HEK293 (cell line): ENCODE data around the gene MTCP1.

ENCODE experiments used
- CTCF ChIA-PET: fragments of 350-600 bp; formaldehyde crosslinking; extraction: SDS; loops from one replicate; lab custom pipeline; 2021; ENCODE audit warnings: antibody characterized with exemption; lab: Yijun Ruan, JAX
- POLR2A ChIA-PET: fragments of 300-600 bp; formaldehyde crosslinking; extraction: SDS; loops from one replicate; lab custom pipeline; 2020; ENCODE audit warnings: antibody characterized with exemption, inconsistent platforms; lab: Yijun Ruan, JAX
- H3K27ac ChIP-seq: fragments of 200-500 bp; sonication (Bioruptor generic); 2 replicates; pipeline ENCODE4 v1.5.1; 2014; ENCODE audit warnings: low read depth, low read length, control low read depth, inconsistent platforms; ENCODE audit errors: extremely low read depth
- H3K36me3 ChIP-seq, 2 experiments: fragments of 200-500 bp in 1 of 2; sonication (Bioruptor generic) in 1 of 2; 1 replicate in 1 of 2; 2 replicates in 1 of 2; pipeline ENCODE4 v1.5.1; 2014 to 2017; ENCODE audit warnings: inconsistent platforms in 2 of 2, low read length in 2 of 2; ENCODE audit not compliant: control insufficient read depth in 2 of 2, insufficient read depth in 1 of 2
- H3K4me1 ChIP-seq: fragments of 200-500 bp; sonication (Bioruptor generic); 2 replicates; pipeline ENCODE4 v1.5.1; 2014; ENCODE audit warnings: mild to moderate bottlenecking, low read length, inconsistent platforms; ENCODE audit not compliant: control insufficient read depth, insufficient read depth
- H3K4me3 ChIP-seq: 2 replicates; pipeline ENCODE4 v1.5.1; 2011; ENCODE audit warnings: low read depth, mild to moderate bottlenecking, control low read depth, low read length, moderate library complexity
- H3K9me3 ChIP-seq: fragments of 200-500 bp; sonication (Bioruptor generic); 2 replicates; pipeline ENCODE4 v1.5.1; 2014; ENCODE audit warnings: low read depth, low read length, inconsistent platforms; ENCODE audit not compliant: control insufficient read depth, insufficient read depth
- GLI2 ChIP-seq: fragments of 450-650 bp; formaldehyde crosslinking; IDR thresholded peaks from 2 replicates; pipeline ENCODE4; 2017; ENCODE audit warnings: missing biosample characterization, missing genetic modification characterization, low read depth, borderline replicate concordance
- KLF7 ChIP-seq: fragments of 450-650 bp; formaldehyde crosslinking; IDR thresholded peaks from 2 replicates; pipeline ENCODE4 v1.5.1; 2016; ENCODE audit warnings: missing biosample characterization, missing genetic modification characterization, borderline replicate concordance
- YY2 ChIP-seq: fragments of 450-650 bp; formaldehyde crosslinking; IDR thresholded peaks from 2 replicates; pipeline ENCODE4 v1.5.1; 2016; ENCODE audit warnings: missing biosample characterization, missing genetic modification characterization
- ZFP3 ChIP-seq: fragments of 450-650 bp; formaldehyde crosslinking; IDR thresholded peaks from 2 replicates; pipeline ENCODE4 v1.5.1; 2016; ENCODE audit warnings: low read depth, missing biosample characterization, missing genetic modification characterization
- ZFP41 ChIP-seq: fragments of 450-650 bp; formaldehyde crosslinking; IDR thresholded peaks from 2 replicates; pipeline ENCODE4 v1.5.1; 2016; ENCODE audit warnings: missing biosample characterization, missing genetic modification characterization, borderline replicate concordance
- ZNF112 ChIP-seq: fragments of 450-650 bp; formaldehyde crosslinking; IDR thresholded peaks from 2 replicates; pipeline ENCODE4 v1.5.0; 2017; ENCODE audit warnings: missing biosample characterization, missing genetic modification characterization
- ZNF146 ChIP-seq: fragments of 450-650 bp; formaldehyde crosslinking; IDR thresholded peaks from 2 replicates; pipeline ENCODE4 v1.5.1; 2016; ENCODE audit warnings: missing biosample characterization, missing genetic modification characterization
- ZNF510 ChIP-seq: fragments of 450-650 bp; formaldehyde crosslinking; IDR thresholded peaks from 2 replicates; pipeline ENCODE4 v1.5.1; 2018; ENCODE audit warnings: mild to moderate bottlenecking, missing genetic modification characterization, missing biosample characterization; ENCODE audit not compliant: insufficient replicate concordance
- ZNF560 ChIP-seq: fragments of 450-650 bp; formaldehyde crosslinking; IDR thresholded peaks from 2 replicates; pipeline ENCODE4 v1.5.1; 2017; ENCODE audit warnings: missing biosample characterization, missing genetic modification characterization, borderline replicate concordance
- ZNF585B ChIP-seq: fragments of 450-650 bp; formaldehyde crosslinking; IDR thresholded peaks from 2 replicates; pipeline ENCODE4 v1.5.1; 2016; ENCODE audit warnings: missing biosample characterization, missing genetic modification characterization
- ZNF621 ChIP-seq: fragments of 450-650 bp; formaldehyde crosslinking; IDR thresholded peaks from 2 replicates; pipeline ENCODE4 v1.5.1; 2017; ENCODE audit warnings: missing biosample characterization, missing genetic modification characterization
- ZNF623 ChIP-seq: fragments of 450-650 bp; formaldehyde crosslinking; IDR thresholded peaks from 2 replicates; pipeline ENCODE4 v1.5.1; 2016; ENCODE audit warnings: missing biosample characterization, missing genetic modification characterization
- ZNF670 ChIP-seq: fragments of 450-650 bp; formaldehyde crosslinking; IDR thresholded peaks from 2 replicates; pipeline ENCODE4 v1.5.1; 2016; ENCODE audit warnings: missing biosample characterization, missing genetic modification characterization, low read depth
- ZSCAN30 ChIP-seq: fragments of 450-650 bp; IDR thresholded peaks from 2 replicates; pipeline ENCODE4 v1.5.1; 2018; ENCODE audit warnings: missing biosample characterization, mild to moderate bottlenecking, missing genetic modification characterization, moderate library complexity
- TF ChIP-seq, protein P1 (sequence below): fragments of 450-650 bp; formaldehyde crosslinking; IDR thresholded peaks from 2 replicates; pipeline ENCODE4 v1.5.1; 2016; ENCODE audit warnings: missing biosample characterization, missing genetic modification characterization
- TF ChIP-seq, protein P2 (sequence below): fragments of 450-650 bp; formaldehyde crosslinking; IDR thresholded peaks from 2 replicates; pipeline ENCODE4 v1.5.1; 2016; ENCODE audit warnings: missing biosample characterization, missing genetic modification characterization
- TF ChIP-seq, protein P3 (sequence below): fragments of 450-650 bp; formaldehyde crosslinking; IDR thresholded peaks from 2 replicates; pipeline ENCODE4 v1.5.1; 2017; ENCODE audit warnings: missing biosample characterization, missing genetic modification characterization
- TF ChIP-seq, protein P4 (sequence below): fragments of 450-650 bp; formaldehyde crosslinking; IDR thresholded peaks from 2 replicates; pipeline ENCODE4 v1.5.1; 2016; ENCODE audit warnings: missing biosample characterization, missing genetic modification characterization
- TF ChIP-seq, protein P5 (sequence below): fragments of 450-650 bp; formaldehyde crosslinking; IDR thresholded peaks from 2 replicates; pipeline ENCODE4 v1.5.1; 2016; ENCODE audit warnings: missing biosample characterization, missing genetic modification characterization

The MTCP1 gene

DNA sequence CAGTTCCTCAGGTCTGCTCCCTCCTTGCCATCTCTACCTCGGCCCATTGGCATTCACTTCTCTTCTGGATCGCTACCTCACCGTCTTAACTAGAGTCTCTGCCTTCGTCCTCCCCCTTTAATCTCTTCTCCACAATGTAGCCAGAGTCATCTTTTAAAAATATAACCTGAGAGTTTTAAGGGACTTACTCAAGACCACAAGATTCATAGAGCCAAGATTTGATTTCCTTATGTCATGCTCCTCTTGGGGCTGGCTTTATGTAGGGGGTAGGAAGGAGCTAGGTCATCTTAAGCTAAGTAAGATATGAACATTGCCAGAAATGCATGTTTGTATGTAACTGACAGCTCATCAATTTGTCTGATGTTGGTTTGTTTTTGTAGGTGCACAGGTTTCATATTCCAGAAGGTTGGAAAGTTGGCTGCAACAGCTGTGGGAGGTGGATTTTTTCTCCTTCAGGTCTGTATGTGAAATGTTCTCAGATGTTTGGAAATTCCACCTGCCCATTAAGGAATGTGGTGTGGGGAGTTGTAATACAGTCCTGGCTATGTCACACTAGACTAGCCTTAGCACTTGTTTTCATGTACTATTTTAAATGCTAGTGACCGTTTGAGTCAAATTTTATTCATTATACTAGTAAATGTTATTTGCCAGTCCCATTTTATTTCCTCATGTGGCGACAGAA is 24.7 kb downstream of the MTCP1 start:
- no peaks in the 10 kb centered on the region for H3K9me3 ChIP-seq
- TF ChIP-seq, protein P1, sequence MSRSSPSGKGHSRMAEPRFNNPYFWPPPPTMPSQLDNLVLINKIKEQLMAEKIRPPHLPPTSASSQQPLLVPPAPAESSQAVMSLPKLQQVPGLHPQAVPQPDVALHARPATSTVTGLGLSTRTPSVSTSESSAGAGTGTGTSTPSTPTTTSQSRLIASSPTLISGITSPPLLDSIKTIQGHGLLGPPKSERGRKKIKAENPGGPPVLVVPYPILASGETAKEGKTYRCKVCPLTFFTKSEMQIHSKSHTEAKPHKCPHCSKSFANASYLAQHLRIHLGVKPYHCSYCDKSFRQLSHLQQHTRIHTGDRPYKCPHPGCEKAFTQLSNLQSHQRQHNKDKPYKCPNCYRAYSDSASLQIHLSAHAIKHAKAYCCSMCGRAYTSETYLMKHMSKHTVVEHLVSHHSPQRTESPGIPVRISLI (tag by site-specific recombination): no peak
- TF ChIP-seq ZNF670 (no peak), YY2 (tag by site-specific recombination) (no peak), ZNF112 (no peak)
- TF ChIP-seq, protein P2, sequence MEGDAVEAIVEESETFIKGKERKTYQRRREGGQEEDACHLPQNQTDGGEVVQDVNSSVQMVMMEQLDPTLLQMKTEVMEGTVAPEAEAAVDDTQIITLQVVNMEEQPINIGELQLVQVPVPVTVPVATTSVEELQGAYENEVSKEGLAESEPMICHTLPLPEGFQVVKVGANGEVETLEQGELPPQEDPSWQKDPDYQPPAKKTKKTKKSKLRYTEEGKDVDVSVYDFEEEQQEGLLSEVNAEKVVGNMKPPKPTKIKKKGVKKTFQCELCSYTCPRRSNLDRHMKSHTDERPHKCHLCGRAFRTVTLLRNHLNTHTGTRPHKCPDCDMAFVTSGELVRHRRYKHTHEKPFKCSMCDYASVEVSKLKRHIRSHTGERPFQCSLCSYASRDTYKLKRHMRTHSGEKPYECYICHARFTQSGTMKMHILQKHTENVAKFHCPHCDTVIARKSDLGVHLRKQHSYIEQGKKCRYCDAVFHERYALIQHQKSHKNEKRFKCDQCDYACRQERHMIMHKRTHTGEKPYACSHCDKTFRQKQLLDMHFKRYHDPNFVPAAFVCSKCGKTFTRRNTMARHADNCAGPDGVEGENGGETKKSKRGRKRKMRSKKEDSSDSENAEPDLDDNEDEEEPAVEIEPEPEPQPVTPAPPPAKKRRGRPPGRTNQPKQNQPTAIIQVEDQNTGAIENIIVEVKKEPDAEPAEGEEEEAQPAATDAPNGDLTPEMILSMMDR (tag by site-specific recombination): no peak
- H3K4me1 ChIP-seq: no peaks in the 10 kb centered on the region
- H3K4me3 ChIP-seq: no peak overlapping the region
- ChIA-PET POLR2A (no interaction called here), CTCF (interaction anchor here (0.8 to 1.6 kb wide), 4 partner anchors 10 to 101 kb away, joined by 3 to 5 read pairs (median 5); no protein-coding TSS in a partner anchor)
- H3K27ac ChIP-seq: no peak overlapping the region
- peaks cover 0 to 3% of the 10 kb centered on the region in 2 experiments; a peak in 1 of 3 replicates for H3K36me3 ChIP-seq

DNA sequence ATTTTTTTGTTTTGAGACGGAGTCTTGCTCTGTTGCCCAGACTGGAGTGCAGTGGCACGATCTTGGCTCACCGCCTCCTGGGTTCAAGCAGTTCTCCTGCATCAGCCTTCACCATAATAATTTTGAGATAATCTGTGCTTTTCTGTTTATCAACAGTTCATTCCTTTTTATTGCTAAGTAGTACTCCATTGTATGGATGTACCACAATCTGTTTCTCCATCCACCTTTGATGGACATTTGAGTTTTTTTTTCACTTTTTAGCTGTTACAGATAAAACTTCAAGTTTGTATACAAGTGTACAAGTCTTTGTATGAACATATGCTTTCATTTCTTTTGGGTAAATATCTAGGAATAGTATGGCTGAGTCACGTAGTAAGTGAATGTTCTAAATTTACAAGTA is 35.2 kb downstream of the MTCP1 start:
- H3K27ac ChIP-seq: no peak overlapping the region
- no peak overlapping the region for H3K4me3 ChIP-seq
- CTCF ChIA-PET: no interaction called here
- H3K4me1 ChIP-seq: no peaks in the 10 kb centered on the region
- POLR2A ChIA-PET: no interaction called here
- H3K36me3 ChIP-seq: peaks cover 15 to 22% of the 10 kb centered on the region in 2 experiments; a peak in 2 of 3 replicates
- TF ChIP-seq ZFP41 (tag by site-specific recombination) (no peak), ZNF146 (tag by site-specific recombination) (peak; percentile 97)
- TF ChIP-seq, all 188 proteins: peak for 1
- H3K9me3 ChIP-seq: peaks cover 3% of the 10 kb centered on the region; the same call in 1 of the 2 replicates

DNA sequence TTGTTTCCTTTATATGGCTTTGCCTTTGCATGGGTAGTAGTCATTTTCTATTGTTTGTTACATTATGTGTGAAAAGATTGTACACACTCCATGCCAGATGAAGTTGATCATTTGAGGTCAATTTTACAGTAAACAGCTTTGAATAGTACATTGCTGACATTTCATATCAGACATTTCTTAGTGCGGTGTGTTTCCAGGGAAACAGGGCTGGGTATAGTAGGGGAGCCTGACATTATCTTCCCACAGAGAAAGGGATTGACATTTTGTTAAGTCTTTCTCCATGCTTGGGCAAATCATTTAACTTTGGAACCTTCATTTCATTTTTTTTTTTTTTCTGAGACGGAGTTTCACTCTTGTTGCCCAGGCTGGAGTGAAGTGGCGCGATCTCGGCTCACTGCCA is 39.3 kb downstream of the MTCP1 start:
- H3K4me1 ChIP-seq: 0 out of 2 replicates have a peak, but pooled peaks cover 2% of the 10 kb centered on the region
- ChIA-PET POLR2A (no interaction called here), CTCF (no interaction called here)
- peaks cover 9 to 22% of the 10 kb centered on the region in 2 experiments; a peak in 2 of 3 replicates for H3K36me3 ChIP-seq
- H3K27ac ChIP-seq: no peak overlapping the region
- peaks cover 3% of the 10 kb centered on the region; the same call in 1 of the 2 replicates for H3K9me3 ChIP-seq
- no peak overlapping the region for H3K4me3 ChIP-seq
- TF ChIP-seq GLI2 (tag by site-specific recombination): no peak
- no peak for TF ChIP-seq ZNF623 (tag by site-specific recombination)
- TF ChIP-seq ZNF560: no peak
- TF ChIP-seq, protein P3, sequence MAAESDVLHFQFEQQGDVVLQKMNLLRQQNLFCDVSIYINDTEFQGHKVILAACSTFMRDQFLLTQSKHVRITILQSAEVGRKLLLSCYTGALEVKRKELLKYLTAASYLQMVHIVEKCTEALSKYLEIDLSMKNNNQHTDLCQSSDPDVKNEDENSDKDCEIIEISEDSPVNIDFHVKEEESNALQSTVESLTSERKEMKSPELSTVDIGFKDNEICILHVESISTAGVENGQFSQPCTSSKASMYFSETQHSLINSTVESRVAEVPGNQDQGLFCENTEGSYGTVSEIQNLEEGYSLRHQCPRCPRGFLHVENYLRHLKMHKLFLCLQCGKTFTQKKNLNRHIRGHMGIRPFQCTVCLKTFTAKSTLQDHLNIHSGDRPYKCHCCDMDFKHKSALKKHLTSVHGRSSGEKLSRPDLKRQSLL: no peak
- no peak for TF ChIP-seq KLF7 (tag by site-specific recombination)
- no peak for TF ChIP-seq ZNF510 (tag by site-specific recombination)
- no peak for TF ChIP-seq ZNF621 (tag by site-specific recombination)
- TF ChIP-seq, protein P4, sequence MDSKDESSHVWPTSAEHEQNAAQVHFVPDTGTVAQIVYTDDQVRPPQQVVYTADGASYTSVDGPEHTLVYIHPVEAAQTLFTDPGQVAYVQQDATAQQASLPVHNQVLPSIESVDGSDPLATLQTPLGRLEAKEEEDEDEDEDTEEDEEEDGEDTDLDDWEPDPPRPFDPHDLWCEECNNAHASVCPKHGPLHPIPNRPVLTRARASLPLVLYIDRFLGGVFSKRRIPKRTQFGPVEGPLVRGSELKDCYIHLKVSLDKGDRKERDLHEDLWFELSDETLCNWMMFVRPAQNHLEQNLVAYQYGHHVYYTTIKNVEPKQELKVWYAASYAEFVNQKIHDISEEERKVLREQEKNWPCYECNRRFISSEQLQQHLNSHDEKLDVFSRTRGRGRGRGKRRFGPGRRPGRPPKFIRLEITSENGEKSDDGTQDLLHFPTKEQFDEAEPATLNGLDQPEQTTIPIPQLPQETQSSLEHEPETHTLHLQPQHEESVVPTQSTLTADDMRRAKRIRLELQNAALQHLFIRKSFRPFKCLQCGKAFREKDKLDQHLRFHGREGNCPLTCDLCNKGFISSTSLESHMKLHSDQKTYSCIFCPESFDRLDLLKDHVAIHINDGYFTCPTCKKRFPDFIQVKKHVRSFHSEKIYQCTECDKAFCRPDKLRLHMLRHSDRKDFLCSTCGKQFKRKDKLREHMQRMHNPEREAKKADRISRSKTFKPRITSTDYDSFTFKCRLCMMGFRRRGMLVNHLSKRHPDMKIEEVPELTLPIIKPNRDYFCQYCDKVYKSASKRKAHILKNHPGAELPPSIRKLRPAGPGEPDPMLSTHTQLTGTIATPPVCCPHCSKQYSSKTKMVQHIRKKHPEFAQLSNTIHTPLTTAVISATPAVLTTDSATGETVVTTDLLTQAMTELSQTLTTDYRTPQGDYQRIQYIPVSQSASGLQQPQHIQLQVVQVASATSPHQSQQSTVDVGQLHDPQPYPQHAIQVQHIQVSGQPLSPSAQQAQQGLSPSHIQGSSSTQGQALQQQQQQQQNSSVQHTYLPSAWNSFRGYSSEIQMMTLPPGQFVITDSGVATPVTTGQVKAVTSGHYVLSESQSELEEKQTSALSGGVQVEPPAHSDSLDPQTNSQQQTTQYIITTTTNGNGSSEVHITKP (tag by site-specific recombination): no peak
- TF ChIP-seq, protein P5, sequence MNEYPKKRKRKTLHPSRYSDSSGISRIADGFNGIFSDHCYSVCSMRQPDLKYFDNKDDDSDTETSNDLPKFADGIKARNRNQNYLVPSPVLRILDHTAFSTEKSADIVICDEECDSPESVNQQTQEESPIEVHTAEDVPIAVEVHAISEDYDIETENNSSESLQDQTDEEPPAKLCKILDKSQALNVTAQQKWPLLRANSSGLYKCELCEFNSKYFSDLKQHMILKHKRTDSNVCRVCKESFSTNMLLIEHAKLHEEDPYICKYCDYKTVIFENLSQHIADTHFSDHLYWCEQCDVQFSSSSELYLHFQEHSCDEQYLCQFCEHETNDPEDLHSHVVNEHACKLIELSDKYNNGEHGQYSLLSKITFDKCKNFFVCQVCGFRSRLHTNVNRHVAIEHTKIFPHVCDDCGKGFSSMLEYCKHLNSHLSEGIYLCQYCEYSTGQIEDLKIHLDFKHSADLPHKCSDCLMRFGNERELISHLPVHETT (tag by site-specific recombination): no peak
- TF ChIP-seq ZNF585B (tag by site-specific recombination): no peak
- TF ChIP-seq ZFP3: no peak
- TF ChIP-seq ZSCAN30 (tag by site-specific recombination): no peak
